Upper lobe of left lung (tissue), 4 donors: ENCODE data around the gene FAM234A.

ENCODE experiments used
- EP300 ChIP-seq, 4 donors: sonication (generic); formaldehyde crosslinking; IDR thresholded peaks; one replicate each; pipeline ENCODE4 v1.5.1; 2017; ENCODE audit warnings: antibody characterized with exemption in 4 of 4, control low read depth in 2 of 4
- POLR2A ChIP-seq, 4 donors: fragments of 450-650 bp; IDR thresholded peaks; one replicate each; pipeline ENCODE4 v1.5.1; 2016 to 2017; ENCODE audit warnings: antibody characterized with exemption in 4 of 4, mild to moderate bottlenecking in 2 of 4
- POLR2AphosphoS5 ChIP-seq, 2 donors: sonication (generic); formaldehyde crosslinking; IDR thresholded peaks; one replicate each; pipeline ENCODE4 v1.5.1; 2017; ENCODE audit warnings: antibody characterized with exemption in 2 of 2
- TF ChIP-seq, protein P1 (sequence below), 6 experiments: fragments of 450-650 bp in 4 of 6; fragments of 200-600 bp in 2 of 6; sonication (generic) in 2 of 6; IDR thresholded peaks; one replicate each; pipeline ENCODE4 v1.5.1; 2016 to 2019; ENCODE audit warnings: antibody characterized with exemption in 6 of 6

DNA sequence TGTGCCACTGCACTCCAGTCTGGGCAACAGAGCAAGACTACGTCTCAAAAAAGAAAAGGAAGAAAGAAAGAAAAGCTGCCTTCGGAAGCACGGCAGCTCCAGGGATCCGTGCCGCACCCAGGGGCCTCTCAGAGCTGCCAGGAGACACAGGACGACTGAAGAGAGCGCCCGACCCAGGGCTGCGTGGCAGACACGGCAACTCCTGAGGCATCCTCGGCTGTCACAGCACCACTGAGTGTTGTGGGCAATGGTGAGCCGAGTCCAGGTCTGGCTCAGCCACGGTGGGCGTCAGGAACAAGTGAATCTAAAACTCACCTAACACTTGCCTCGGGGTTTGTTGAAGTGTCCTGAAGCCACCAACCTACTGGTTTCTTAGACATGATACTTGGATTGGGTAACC lies 77.1 kb downstream of the FAM234A start:
- no peak for TF ChIP-seq POLR2A (IDR thresholded peaks at IDR 0.05)
- TF ChIP-seq, protein P1, sequence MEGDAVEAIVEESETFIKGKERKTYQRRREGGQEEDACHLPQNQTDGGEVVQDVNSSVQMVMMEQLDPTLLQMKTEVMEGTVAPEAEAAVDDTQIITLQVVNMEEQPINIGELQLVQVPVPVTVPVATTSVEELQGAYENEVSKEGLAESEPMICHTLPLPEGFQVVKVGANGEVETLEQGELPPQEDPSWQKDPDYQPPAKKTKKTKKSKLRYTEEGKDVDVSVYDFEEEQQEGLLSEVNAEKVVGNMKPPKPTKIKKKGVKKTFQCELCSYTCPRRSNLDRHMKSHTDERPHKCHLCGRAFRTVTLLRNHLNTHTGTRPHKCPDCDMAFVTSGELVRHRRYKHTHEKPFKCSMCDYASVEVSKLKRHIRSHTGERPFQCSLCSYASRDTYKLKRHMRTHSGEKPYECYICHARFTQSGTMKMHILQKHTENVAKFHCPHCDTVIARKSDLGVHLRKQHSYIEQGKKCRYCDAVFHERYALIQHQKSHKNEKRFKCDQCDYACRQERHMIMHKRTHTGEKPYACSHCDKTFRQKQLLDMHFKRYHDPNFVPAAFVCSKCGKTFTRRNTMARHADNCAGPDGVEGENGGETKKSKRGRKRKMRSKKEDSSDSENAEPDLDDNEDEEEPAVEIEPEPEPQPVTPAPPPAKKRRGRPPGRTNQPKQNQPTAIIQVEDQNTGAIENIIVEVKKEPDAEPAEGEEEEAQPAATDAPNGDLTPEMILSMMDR (IDR thresholded peaks at IDR 0.05) = no peak
- no peak for TF ChIP-seq EP300 (IDR thresholded peaks at IDR 0.05)
- no peak for TF ChIP-seq POLR2AphosphoS5 (IDR thresholded peaks at IDR 0.05)
